T-helper 1 cell (primary cell): ENCODE measurements around the gene MANBA.
"Not testable (repeated sequence)": the region's sequence is repeated elsewhere in the genome, so short reads cannot be mapped to it uniquely, and the experiment has no call there.

ENCODE experiments used
- DNase-seq, 5 donors: peaks; one replicate each; pipeline ENCODE4 v3.0.0-alpha.2; 2012 to 2020

The MANBA gene

DNA sequence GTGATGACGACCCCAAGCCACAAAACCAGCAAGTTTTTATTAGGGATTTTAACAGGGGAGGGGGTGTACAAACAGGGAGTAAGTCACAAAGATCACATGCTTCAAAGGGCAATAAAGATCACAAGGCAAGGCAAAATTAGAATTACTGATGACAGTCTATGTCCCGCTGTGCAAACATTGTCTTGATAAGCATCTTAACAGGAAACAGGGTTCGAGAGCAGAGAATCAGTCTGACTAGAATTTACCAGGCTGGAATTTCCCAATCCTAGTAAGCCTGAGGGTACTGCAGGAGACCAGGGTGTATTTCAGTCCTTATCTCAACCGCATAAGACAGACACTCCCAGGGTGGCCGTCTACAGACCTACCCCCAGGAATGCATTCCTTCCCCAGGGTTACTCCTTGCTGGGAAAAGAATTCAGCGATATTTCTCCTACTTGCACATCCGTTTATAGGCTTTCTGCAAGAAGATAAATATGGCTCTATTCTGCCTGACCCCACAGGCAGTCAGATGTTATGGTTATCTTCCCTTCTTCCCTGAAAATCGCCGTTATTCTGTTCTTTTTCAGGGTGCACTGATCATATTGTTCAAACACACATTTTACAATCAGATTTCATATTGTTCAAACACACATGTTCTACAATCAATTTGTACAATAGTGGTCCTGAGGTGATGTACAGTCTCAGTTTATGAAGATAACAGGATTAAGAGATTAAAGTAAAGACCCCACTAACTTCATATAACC is 41.8 kb downstream of the MANBA start:
- not testable (repeated sequence) for DNase-seq

DNA sequence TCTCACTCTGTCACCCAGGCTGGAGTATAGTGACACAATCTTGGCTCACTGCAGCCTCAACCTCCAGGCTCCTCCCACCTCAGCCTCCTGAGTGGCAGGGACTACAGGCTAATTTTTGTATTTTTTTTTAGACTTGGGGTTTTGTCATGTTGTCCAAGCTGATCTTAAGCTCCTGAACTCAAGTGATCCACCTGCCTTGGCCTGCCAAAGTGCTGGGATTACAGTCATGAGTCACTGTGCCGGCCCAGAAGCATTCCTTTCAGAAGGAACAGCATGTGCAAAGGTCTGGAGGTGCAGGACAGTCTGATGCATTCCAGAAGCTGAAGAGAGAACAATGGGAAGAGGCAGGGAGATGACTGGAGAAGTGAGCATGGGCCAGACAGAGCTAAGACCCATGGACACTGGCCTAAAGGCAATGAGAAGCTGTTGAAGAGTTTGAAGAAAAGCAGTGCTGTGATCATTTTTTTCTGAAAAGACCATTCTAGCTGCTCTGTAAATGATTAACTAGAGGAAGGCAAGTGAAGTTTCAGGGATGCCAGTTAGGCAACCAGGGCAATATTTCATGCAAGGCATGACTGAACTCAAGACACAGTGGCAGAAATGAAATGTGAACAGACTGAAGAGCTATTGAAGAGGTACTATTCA is 43.2 kb downstream of the MANBA start:
- no peak for DNase-seq

DNA sequence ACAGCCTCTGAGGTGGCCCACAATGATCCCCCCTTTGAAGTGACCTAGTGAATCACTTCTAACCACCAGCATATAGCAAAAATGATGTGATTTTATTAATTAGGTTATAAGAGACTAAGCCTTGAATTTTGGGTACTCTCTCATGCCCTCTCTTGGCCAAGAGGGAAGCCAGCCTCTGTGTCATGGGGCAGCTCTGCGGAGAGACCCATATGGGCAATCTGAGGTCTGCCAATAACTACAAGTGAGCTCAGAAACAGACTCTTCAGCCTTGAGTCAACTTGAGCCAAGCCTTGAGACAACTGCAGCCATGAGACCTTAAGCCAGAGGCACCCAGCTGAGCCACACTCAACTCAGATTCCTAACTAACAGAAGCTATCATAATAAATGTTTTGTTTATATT is 45.7 kb downstream of the MANBA start:
- no peak for DNase-seq

DNA sequence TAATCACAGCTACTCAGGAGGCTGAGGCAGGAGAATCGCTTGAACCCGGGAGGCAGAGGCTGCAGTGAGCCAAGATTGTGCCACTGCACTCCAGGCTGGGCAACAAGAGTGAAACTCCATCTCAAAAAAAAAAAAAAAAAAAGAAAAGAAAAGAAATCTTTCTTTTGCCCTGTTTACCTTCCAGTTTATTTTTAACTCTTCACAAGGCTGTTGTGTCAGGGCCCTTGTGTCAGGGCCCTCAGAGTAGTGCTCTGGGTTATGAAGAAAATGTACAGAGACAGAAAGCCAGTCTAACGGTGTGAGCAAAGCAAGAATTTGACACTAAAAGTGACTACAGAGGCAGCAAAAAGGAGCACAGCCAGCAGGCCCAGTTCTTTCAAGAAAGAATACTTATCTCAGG is 47.0 kb downstream of the MANBA start:
- DNase-seq, result not testable (repeated sequence)

DNA sequence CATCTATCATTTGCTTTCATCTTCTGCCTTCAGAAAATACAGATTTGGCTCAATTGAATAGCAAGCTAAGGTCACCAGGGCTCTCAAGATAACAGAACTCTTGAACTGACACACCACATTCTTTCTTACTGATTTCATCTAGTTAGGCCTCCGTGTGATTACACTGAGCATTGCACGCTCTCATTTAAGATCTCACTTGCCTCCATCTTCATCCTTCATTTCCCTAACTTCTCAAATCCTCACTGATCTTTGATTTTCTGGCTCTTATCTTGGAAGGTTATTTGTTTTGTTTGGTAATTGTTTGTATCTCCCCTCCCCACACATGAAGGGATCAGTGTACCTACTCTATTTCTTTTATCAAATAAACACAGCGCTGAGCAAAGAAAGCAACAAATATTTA is 47.7 kb downstream of the MANBA start:
- no peak for DNase-seq

DNA sequence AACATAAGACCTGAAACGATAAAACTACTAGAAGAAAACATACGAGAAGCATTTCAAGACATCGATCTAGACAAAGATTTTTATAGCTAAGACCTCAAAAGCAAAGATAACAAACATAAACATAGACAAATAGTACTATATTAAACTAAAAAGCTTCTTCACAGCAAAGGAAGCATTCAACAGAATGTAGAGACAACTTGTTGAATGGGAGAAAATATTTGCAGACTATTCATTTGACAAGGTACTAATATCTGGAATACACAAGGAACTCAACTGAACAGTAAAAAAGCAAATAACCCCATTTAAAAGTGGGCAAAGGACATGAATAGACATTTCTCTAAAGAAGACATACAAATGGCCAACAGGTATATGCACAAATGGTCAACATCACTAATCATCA is 49.8 kb downstream of the MANBA start:
- no peak for DNase-seq

DNA sequence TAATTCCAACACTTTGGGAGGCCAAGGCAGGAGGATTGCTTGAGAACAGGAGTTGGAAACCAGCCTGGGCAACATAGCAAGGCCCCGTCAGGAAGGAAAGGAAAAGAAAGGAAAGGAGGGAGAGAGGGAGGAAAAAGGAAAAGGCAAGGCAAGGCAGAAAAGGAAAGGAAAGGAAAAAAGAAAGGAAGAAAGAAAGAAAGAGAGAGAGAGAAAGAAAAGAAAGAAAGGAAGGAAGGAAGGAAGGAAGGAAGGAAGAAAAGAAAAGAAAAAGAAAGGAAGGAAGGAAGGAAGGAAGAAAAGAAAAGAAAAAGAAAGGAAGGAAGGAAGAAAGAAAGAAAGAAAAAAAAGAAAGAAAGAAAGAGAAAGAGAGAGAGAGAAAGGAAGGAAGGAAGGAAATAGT is 51.7 kb downstream of the MANBA start:
- not testable (repeated sequence) for DNase-seq

DNA sequence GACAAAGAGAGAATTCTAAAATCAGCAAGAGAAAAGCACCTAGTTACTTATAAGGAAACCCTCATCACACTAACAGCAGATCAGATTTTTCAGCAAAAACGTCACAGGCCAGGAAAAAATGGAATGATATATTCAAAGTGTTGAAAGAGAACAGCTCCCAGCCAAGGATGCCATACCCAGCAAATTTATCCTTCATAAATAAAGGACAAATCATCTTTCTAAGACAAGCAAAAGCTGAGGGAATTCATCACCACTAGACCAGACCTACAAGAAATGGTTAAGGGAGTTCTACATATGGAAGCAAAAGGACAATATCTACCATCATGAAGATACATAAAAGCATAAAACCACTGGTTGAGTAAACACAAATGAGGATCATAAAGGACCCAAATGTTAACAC is 53.6 kb downstream of the MANBA start:
- no peak for DNase-seq

DNA sequence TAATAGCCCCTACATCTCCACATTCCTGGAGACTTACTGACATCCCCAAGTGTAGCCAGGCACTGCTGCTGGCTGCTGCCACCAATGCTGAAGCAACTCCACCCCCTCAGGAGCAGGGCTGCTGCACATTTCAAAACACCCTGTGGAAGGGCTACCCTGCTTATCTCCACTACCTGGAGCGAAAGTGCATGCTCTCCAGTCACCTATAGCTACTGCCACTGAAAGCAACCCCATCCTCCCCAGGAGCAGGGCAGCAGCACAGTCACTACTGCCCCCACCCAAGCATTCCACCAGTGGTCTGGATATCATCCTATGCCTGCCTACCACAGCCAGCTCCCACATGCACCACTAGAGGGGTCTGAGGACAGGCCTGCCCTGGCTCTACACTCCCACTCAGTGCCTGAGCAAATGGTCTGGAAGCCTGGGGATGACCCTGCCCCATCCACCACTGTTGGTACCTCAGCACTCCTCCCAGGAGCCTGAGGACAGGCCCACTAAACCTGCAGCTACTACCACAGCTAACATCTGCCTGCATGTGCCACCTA is 55.3 kb downstream of the MANBA start:
- DNase-seq, result no peak

DNA sequence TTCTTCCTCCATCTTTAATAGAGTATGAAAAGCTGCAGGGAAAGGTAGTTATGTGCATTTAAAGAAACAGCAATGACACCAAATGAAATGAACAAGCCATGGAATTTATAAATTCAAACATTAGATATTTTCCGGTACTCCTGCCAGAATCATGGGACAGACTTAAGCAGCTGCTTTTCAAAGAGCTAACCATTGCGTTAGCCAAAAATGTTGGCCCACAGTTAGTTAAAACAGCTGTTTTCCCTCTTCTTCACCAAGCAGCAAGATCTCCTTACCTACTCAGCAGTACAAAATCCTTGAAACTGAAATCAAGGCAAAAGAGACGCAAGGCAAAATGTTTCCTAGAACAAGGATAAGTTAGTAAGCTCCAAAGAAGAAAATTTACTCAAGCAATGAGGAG is 64.0 kb downstream of the MANBA start:
- no peak for DNase-seq

DNA sequence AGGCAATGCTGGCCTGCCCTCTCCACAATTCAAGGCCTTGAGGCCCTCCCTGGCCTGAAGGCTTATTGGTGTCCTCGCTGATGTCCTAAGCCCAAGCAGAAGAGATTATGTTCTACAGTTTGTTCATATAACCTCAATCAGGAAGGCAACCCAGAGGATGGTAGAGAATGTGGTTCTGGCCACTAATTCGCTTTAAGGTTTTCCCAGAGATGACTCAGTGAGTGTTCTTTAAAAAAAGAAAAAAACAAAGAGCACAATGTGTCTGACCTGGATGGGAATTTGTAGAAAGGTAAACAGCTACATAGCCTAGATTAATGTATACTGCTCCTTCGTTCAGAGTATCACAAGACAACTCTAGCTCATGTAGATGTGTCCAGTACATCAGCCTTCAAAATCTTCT is 66.0 kb downstream of the MANBA start:
- no peak for DNase-seq

DNA sequence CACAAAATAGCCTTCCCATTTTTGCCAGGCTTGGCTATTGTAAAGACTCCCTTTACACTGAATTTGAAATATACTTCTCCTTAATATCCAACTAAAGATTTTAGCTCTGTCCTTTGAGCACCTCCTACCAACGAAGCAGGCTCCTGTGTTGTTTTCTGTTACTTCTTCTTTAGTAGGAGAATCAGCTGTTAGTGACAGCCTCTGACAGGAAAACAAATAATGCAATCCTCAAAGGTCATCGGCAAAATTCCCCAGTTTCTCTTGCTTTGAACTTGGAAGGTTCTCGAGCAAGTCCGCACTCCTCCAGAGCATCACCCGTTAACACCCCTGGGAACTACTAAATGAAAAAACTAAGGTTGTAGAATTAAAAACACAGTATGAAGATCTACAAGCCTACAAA is 66.9 kb downstream of the MANBA start:
- DNase-seq, result no peak

DNA sequence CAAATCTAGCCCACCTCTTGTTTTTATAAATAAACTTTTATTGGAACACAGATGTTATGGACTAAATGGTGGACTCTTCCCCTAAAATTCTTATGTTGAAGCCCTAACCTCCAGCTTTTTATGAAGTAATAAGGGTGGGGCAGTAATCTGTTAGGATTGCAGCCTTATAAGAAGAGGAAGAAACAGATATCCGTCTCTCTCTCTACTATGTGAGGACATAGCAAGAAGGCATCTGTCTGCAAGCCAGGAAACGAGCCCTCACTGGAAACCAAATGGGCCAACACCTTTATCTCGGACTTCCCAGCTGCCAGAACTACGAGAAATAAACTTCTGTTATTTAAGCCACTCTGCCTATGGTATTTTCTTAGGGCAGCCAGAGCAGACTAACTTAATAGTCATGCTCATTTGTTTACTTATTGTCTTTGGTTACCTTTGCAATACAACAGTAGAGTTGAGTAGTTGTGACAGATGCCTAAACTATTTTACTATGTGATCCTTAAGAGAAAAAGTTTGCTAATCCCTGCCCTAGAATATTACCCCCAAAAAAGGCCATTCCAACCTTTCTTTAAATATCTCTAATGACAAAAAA is 67.4 kb downstream of the MANBA start:
- no peak for DNase-seq

DNA sequence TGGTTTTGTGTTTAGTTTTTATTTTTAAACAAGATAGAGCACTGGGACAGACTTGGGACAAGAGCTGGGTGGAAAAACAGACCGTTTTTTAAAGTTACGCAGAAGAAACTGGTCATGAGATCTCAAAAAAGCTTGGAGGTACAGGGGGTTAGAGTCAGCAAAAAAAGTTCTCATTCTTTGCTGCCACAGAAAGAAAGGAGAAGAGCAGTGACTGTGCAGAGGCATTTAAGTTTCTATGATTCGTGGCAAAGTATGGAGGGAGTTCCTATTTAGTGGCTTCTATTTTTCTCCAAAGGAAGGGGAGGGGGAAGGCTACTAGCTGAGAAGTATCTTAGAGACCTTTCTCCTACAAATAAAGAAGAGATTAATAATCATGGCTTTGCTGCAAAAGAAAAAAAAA is 68.3 kb downstream of the MANBA start:
- DNase-seq, result no peak

DNA sequence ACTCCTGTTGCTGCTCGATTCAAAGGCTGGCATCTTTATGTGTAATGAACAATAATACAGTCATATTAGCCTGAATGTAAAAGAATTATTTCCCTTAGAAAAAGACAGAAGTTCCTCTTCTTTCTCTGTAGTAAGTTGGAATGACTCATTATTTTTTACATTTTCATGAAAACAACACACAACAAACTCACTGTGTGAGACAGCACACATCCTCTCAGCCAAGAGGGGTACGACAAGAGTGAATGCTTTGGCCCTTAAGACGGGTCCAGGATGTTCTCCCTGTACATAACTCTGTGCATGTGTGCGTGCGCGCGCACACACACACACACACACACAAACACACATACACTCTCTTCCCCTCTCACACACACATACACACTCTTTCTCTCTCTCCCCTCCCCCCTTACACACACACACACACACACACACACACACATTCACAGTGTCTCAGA is 72.8 kb downstream of the MANBA start:
- DNase-seq, result no peak

DNA sequence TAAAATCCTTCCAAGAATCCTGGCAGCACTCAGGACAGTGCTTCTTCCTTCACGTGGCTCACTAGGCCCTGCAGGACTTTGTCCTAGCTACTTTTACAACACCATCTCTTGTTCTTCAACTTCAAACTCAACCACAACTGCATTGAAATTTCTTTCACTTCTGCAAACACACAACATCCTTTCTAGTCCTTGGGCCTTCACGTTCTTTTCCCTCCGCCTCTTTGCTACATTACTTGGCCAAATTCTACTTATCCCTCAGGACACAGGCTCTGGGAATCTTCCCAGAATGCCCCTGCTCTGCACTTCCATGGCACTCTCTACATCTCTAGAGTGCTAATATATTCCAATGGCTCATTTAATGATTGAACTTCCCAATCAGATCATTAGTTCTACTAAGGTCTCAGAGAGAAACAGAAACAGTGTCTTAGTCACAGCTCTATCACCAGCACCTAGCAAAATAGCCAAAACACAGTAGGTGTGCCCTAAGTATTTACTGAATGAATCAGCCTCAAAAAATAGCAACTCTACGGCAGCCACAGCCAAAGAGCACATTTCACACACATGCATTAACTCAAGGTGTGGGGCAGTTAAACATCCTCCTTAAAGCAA is 73.3 kb downstream of the MANBA start:
- DNase-seq, result peak in 1 of 5 donors; percentile 5

DNA sequence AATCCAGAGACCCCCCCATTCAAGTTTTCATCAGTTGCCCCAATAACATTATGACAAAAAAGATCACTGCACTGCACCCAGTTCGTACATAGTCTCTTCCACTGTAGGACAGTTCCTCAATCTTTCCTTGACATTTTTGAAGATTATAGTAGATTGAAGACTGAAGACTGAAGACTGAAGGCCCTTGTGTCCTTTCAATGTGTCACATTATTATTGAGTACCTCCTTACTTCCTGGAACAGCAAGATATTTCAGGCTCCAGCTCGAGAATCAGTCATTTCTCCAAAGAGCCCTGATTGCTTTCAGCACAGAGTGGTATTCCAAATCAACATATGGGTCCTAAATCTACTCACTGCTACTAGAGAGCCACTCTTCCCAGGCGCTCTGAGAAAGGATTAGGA is 75.0 kb downstream of the MANBA start:
- DNase-seq, result no peak

DNA sequence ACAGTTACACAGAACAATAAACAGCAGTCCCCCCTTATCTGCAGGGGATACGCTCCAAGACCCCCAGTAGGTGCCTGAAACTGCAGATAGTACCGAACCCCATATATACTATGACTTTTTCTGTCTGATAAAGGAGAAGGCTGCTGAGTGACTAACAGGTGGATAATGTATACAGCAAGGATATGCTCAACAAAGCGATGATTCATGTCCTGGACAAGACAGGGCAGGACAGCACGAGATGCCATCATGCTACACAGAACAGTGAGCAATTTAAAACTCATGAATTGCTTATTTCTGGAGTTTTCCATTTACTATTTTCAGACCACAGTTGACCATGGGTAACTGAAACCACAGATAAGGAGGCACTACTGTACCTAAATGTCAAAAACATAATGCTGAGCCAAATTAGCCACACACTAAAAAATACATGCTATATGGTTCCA is 76.1 kb downstream of the MANBA start:
- no peak for DNase-seq

DNA sequence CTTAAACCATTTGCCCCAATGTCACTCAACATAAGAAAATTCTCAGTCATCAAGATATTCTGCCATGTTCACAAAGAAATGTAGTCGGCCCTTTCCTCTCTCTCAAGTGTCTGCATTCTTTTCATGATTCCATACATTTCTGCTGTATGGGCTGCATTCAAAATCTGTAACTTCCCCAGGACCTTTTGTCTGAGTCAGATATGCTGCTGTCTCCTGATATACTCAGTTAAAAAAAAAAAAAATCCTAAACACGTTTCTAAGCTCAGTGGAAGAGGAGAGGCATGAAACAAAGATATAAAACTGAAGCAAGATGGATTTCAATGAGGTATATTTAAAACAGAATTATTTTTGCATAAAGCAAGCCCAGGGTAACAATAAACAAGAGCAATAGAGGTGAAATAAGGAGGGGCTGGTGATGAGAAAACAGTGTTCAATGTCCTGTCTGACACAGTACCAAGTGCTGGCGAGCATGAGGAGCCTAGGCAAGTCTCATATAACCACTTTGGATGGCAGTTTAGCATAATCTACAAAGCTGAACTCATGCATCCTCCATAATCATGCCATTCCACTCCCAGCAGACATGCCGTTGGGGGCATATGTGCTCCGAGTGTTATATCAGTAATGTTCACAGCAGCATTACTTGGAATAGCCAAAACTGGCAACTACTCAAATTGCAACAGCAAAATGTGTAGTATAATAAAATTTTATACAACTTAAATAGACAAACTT is 76.7 kb downstream of the MANBA start:
- no peak for DNase-seq

DNA sequence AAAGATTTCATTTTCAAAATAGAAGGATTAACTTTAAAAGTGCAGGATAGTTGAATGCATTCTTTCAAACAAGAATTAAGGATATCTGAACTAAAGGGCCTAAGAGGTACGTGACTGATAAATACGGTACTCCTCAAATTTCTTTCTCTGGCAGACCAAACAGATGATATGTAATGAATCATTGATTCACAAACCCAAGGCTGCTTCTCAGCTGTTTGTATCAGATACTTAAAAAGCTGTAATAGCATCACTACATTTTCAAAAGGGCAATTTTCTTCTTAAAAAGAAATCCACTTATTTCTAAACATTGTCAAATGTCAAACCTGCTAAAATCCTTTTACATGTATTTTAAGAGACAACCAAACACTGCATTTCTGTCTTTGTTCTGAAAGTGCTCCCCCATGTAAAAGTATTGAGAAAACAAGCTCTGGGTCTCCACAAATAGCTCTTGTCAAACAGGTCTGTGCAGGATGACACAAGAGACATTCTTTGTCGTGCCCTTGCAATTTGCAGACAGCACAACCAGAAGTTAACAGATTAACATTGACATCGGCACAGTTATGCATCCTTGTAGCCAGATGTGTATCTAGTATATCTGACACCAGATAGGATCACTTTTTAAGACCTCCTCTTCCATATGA is 82.0 kb downstream of the MANBA start:
- no peak for DNase-seq

DNA sequence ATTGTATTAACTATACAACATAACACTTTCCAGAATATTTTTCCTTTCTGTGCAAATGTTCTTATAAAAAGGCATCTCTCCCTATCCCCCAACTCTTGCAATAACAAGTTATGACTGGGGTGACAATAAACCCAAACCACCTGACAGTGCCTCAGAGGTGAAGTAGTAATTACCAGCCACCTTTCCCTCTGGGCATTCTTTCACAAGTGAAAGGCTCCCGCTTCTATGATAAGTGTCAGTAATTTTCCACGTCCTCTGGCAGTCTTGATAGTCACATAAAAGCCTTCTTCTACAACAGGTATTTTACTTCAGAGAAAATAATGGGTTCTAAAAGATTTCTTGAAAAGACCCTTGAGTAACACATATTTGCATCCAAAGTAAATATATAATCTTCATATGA is 82.7 kb downstream of the MANBA start:
- DNase-seq, result no peak

DNA sequence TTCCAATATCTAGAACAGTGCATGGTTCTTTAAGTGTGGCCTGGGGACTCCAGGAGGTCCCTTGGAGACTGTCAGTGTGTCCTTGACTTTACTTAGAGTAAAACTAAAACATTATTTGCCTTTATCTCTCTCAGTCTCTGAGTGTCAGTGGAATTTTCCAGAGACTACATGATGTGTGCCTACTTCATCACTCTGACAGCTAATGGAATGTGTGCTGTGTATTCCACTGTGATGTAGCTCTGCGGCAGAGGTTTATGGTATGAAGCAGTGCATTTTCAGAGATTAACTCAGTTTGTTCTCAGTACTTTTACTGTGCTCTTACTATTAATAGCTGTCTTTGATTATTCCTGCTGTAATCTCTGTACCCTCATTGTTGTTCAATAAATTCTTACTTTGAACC is 85.6 kb downstream of the MANBA start:
- no peak for DNase-seq
